SU-DHL-6 (cell line): Measurements from ENCODE around the gene FFAR2.
A peak's percentile ranks its signal among the peaks of the same experiment; 100 is the strongest.
"Not testable (repeated sequence)": the region's sequence is repeated elsewhere in the genome, so short reads cannot be mapped to it uniquely, and the experiment has no call there.

Experiments used
- H2AFZ ChIP-seq: fragments of 200-600 bp; sonication (generic); 2 replicates; pipeline ENCODE4 v1.6.1; 2014; ENCODE audit warnings: low read depth, mild to moderate bottlenecking, moderate library complexity, mixed read lengths, antibody characterized with exemption, low read length; ENCODE audit not compliant: severe bottlenecking
- H3F3A ChIP-seq: fragments of 200-600 bp; shearing (Covaris generic); 2 replicates; pipeline ENCODE4 v1.6.0; 2016; ENCODE audit warnings: antibody characterized with exemption, mild to moderate bottlenecking; ENCODE audit not compliant: insufficient read depth
- H3K27ac ChIP-seq: fragments of 200-600 bp; sonication (generic); 2 replicates; pipeline ENCODE4 v1.5.1; 2016; ENCODE audit warnings: low read depth, mild to moderate bottlenecking, low read length, moderate library complexity, mixed read lengths
- H3K27me3 ChIP-seq: fragments of 200-600 bp; sonication (generic), shearing (Covaris generic); 2 replicates; pipeline ENCODE4 v1.6.0; 2014; ENCODE audit warnings: mild to moderate bottlenecking, low read length
- H3K36me3 ChIP-seq: fragments of 200-600 bp; sonication (generic); 2 replicates; pipeline ENCODE4 v1.6.1; 2014; ENCODE audit warnings: mild to moderate bottlenecking, low read length, mixed read lengths
- H3K4me2 ChIP-seq: fragments of 300-600, 200-600 bp; shearing (Covaris generic), sonication (generic); 2 replicates; pipeline ENCODE4 v1.6.0; 2014; ENCODE audit warnings: low read length, low read depth, mild to moderate bottlenecking; ENCODE audit not compliant: poor library complexity, severe bottlenecking
- H3K4me3 ChIP-seq: fragments of 200-600 bp; sonication (generic); 2 replicates; pipeline ENCODE4 v1.5.1; 2014; ENCODE audit warnings: antibody characterized with exemption, low read length, mild to moderate bottlenecking, mixed read lengths; ENCODE audit not compliant: insufficient read depth, poor library complexity, severe bottlenecking
- H3K79me2 ChIP-seq: fragments of 200-600 bp; sonication (generic); 2 replicates; pipeline ENCODE4 v1.6.1; 2014; ENCODE audit warnings: mild to moderate bottlenecking, low read length, moderate library complexity; ENCODE audit not compliant: insufficient read depth
- H3K9ac ChIP-seq: fragments of 200-600 bp; sonication (generic); 2 replicates; pipeline ENCODE4 v1.7.0; 2014; ENCODE audit warnings: mild to moderate bottlenecking, low read length
- H3K9me2 ChIP-seq: fragments of 200-600 bp; sonication (generic); replicated peaks from 2 replicates; pipeline ENCODE4 v1.6.1; 2014; ENCODE audit warnings: low read length; ENCODE audit not compliant: insufficient read depth
- H3K9me3 ChIP-seq: fragments of 200-600 bp; sonication (generic); 2 replicates; pipeline ENCODE4 v1.6.1; 2014; ENCODE audit warnings: low read length, mixed read lengths; ENCODE audit not compliant: insufficient read depth
- H4K20me1 ChIP-seq: fragments of 200-600 bp; sonication (generic); 2 replicates; pipeline ENCODE4 v1.6.1; 2014; ENCODE audit warnings: low read depth, mild to moderate bottlenecking, antibody characterized with exemption, low read length, moderate library complexity, mixed read lengths
- CTCF ChIP-seq: fragments of 200-600 bp; sonication (generic); IDR thresholded peaks from one replicate; pipeline ENCODE4 v1.5.1; 2017; ENCODE audit warnings: antibody characterized with exemption, mild to moderate bottlenecking, low read length, moderate library complexity; ENCODE audit not compliant: insufficient read depth, poor library complexity, severe bottlenecking
- EZH2phosphoT487 ChIP-seq: fragments of 200-600 bp; sonication (generic), shearing (Covaris generic); conservative IDR thresholded peaks from 2 replicates; pipeline ENCODE4 v1.6.1; 2018; ENCODE audit warnings: mild to moderate bottlenecking, antibody characterized with exemption, low read length, moderate library complexity, mixed read lengths

FFAR2 gene

DNA sequence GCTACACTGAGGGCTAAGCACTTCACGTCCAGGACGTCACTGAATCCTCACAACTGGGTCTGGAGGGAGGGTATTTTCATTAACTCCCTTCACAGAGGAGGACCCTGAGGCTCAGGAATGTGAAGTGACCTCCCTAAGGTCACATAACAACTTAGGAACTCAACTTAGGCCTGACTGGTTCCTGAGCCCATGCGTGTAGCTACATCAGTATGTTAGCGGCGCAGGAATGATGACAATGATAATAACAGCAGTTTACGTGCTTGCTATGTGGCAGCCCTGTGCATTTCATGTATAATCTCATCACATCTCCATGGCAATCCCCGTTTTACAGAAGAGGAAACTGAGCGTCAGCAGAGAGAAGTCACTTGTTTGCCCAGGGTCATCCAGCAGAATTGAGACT, 23.9 kb downstream of the FFAR2 start:
- Histone ChIP-seq H3K4me2 (no peak overlapping the region), H3K36me3 (no peaks in the 10 kb centered on the region), H2AFZ (no peak overlapping the region), H3K27ac (no peak overlapping the region), H3F3A (no peaks in the 10 kb centered on the region), H3K4me3 (no peak overlapping the region), H3K9me3 (no peaks in the 10 kb centered on the region), H4K20me1 (no peaks in the 10 kb centered on the region), H3K27me3 (no peaks in the 10 kb centered on the region), H3K9ac (no peak overlapping the region), H3K79me2 (no peaks in the 10 kb centered on the region), H3K9me2 (no peaks in the 10 kb centered on the region)
- TF ChIP-seq EZH2phosphoT487 (no peak), CTCF (no peak)

GRCh38 chr19:35474104-35474503, 26.0 kb downstream of the FFAR2 start:
- Histone ChIP-seq H3K4me2 (no peak overlapping the region), H3K27me3 (no peaks in the 10 kb centered on the region), H3K9ac (no peak overlapping the region), H2AFZ (no peak overlapping the region), H3K4me3 (no peak overlapping the region), H3K36me3 (no peaks in the 10 kb centered on the region), H3K9me2 (no peaks in the 10 kb centered on the region), H3F3A (no peaks in the 10 kb centered on the region), H3K79me2 (no peaks in the 10 kb centered on the region), H4K20me1 (no peaks in the 10 kb centered on the region), H3K27ac (no peak overlapping the region), H3K9me3 (no peaks in the 10 kb centered on the region)
- no peak for TF ChIP-seq EZH2phosphoT487
- no peak for TF ChIP-seq CTCF

- not testable (repeated sequence) for H3K79me2 ChIP-seq, H3K27me3 ChIP-seq, H3K4me2 ChIP-seq, H2AFZ ChIP-seq, H3K9ac ChIP-seq, H3F3A ChIP-seq, H4K20me1 ChIP-seq, H3K9me2 ChIP-seq, H3K4me3 ChIP-seq, H3K27ac ChIP-seq, H3K36me3 ChIP-seq, H3K9me3 ChIP-seq
These were observed 26.5 kb downstream of the FFAR2 start for GRCh38 chr19:35474594-35474993.

DNA sequence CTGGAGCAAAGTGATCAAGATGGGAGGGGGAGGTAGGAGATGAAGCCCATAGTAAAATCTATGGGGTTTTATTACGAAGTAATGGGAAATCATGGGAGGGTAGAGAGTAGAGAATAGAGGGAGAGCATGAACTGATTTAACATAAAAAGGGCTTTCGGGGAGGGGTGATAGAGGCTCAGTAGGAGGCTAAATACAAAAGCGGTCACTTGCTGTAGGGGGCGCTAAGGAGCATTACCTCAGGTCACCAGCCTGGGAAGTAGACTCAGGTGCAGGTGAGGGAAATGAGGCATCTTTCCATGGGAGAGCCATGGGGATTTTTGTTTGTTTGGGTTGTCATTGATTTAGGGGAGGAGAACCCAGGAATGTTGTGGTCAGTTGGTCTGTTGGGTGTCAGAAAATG, 28.1 kb downstream of the FFAR2 start:
- H3K27me3 ChIP-seq, result no peaks in the 10 kb centered on the region
- no peak overlapping the region for H3K4me2 ChIP-seq
- no peak overlapping the region for H3K4me3 ChIP-seq
- H2AFZ ChIP-seq, result no peak overlapping the region
- H4K20me1 ChIP-seq, result no peaks in the 10 kb centered on the region
- H3K9me3 ChIP-seq, result no peaks in the 10 kb centered on the region
- H3K9ac ChIP-seq, result no peak overlapping the region
- H3K36me3 ChIP-seq, result no peaks in the 10 kb centered on the region
- TF ChIP-seq EZH2phosphoT487, result no peak
- peak; percentile 40 for TF ChIP-seq CTCF
- no peaks in the 10 kb centered on the region for H3K9me2 ChIP-seq
- no peaks in the 10 kb centered on the region for H3F3A ChIP-seq
- no peaks in the 10 kb centered on the region for H3K79me2 ChIP-seq
- H3K27ac ChIP-seq, result no peak overlapping the region
